ENCODE data around the gene RPS6KL1.

DNA sequence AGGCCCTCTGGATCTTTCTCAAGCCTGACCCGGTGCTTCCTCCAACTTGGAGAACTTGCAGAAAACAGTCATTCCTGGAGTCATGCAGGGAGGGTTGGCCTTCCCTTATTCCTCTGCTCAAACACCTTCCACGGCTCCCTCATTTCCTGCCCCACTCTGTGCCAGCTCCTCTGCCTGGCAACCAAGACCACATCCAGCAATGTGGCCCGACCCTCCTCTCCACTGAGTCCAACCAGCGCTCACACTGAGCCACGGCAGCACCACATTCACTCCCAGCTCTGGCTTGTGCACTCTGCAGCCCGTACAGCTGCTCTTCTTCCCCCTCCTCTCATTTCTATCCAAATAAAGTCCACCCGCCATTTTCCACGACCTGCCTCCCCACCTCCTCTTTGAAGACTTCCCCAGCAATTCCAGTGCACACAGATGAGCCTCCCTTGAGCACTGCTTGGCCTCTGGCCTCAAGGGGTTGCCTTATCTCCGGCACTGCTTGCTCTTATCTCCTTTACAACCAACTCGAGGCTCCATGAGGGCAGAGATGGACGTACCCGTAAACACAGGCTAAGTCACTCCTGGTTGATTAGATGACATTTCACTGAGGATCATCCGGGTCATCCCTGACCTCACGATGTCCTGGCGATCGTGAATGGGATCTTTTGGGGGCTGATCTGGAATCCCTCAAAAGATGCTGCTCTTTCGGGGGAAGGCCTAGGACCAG lies 27.0 kb upstream of the RPS6KL1 start:
- TF ChIP-seq SP1 (IDR thresholded peaks at IDR 0.05) (no peak), TARDBP (IDR thresholded peaks at IDR 0.05) (no peak), BHLHE40 (IDR thresholded peaks at IDR 0.05; ENCODE audit: borderline replicate concordance) (no peak), SUZ12 (IDR thresholded peaks at IDR 0.05) (no peak), PKNOX1 (IDR thresholded peaks at IDR 0.05) (no peak)
